SKM-1 (cell line): ENCODE measurements around the gene P2RX3.
"Not testable (repeated sequence)": the region's sequence is repeated elsewhere in the genome, so short reads cannot be mapped to it uniquely, and the experiment has no call there.

Source experiments
- DNase-seq: peaks from one replicate; lab custom pipeline; 2025; ENCODE audit not compliant: unreplicated experiment; lab: John Stamatoyannopoulos, UW

P2RX3 gene

DNA sequence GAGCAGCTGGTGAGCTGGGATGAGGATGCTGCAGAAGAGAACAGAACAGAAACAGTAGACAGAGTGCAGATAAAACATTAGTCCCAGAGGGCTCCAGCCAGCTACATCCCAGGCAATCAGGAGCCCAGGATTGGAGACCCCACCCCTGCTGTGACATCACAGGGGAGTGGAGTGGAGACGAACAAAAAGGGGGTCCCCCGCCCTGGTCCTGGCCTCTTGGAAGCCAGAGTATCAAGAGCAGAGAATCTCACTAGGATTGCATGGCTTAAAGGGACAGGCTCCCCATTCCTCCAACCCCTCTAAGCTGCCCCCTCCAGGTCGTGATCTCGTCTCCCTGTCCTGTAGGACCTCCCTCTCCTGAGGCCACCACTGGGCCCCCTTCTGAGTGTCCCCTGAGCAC lies at the start of gene P2RX3:
P2RX3 (plus strand) TSS at position 211 of the 400 bp plus-strand sequence. CDS start 199 bp downstream, outside the sequence.
- no peak for DNase-seq

DNA sequence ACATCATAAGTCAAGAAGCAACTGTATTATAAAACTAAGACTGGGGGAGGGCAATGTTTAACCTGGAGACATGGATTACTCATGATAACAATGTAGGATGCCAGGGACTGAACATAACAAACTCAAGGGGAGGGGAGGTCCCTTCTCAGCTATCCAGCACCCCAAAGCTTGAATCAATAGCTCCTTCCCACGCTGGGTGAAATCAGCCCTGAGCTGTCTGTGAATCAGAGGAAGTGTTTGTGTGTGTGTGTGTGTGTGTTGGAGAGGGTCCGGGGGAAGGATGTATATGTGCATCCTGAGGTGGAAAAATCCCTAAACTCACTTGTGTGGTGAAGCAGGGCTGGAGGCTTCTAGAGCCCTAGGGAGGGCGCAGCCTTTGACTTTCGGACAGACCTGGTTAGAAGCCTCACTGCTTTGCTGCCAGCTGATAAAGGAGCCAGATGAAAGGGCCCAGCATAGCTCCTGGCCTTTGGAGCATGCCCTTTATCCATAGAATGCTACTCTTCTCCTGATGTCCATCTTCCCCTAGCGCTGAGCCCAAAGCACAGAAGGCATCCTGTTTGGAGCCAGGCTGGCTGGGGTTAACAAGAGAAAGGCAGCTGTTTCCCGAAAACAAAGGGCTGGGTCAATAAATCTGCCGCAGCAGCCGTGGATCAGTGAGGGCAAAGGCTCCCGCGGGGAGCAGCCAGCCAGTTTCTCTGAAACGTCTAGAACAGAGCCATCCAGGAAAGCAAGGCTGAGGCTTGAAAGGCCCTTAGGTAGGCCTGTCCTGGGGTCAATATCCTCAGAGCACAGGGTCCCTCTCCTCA lies 49.2 kb upstream of the P2RX3 start:
- DNase-seq: no peak

DNA sequence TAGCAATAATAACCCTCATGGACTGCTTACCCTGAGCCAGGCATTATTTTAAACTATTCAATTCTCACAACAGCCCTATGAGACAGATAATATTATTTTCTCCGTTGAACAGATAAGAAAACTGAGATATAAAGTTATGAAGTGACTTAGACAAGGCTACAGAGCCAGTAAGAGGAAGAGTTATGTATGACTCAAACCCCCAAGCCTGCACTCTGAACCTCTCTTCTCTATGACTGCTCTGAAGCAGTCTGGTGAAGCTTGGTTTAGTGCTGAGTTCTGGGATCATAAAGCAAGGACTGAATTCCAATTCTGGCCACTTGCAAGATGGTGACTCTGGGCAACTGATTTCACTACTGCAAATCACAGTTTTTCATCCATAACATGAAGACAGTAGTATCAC lies 47.9 kb upstream of the P2RX3 start:
- DNase-seq: no peak

DNA sequence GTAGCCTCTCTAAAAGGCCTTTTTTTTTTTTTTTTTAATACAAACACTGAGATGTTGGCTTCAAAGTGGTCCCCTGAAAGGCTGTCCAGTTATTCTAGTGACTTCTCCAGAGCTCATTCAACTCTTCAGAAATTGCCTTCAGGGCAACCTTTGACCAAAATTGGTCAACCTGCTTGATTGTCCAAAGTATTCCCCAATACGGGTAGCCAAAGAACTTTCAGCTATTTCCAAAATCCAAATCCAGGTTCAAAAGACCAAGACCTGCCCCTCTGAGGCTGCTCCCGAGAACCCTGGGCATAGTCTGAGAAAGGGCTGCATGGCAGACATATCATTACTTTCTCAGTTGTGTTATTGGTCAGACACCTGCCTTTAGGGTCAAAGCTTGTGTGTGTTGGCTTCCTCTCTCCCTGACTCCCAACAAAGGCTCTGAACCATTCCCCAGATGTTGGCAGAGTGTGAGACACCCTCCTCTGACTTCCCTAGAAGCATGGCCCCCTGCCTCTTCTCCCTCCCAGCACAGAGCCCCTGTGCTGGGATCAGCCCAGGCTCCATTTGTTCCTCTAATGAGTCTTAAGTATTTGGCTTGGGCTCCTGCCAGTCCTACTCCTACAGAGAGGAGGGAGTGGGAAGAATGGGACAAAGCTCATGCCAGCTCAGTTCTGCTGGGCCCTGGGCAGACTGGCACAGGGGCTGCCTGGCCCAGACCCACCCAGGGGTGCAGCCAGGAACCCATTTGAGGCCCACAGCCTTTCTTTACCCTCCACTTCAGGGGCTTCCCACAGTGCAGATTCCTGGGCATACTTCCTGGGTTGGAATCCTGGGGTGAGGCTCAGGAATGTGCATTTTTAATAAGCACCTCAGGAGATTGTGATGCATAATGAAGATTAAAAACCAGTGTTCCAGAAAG lies 43.7 kb upstream of the P2RX3 start:
- no peak for DNase-seq

DNA sequence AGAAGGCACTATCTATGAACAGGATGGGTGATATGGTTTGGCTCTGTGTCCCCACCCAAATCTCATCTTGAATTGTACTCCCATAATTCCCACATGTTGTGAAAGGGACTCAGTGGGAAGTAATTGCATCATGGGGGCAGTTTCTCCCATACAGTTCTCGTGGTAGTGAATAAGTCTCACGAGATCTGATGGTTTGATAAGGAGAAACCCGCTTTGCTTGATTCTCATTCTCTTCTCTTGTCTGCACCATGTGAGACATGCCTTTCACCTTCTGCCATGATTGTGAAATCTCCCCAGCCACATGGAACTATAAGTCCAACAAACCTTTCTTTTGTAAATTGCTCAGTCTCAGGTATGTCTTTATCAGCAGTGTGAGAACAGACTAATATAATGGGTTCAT lies 41.9 kb upstream of the P2RX3 start:
- DNase-seq: not testable (repeated sequence)

DNA sequence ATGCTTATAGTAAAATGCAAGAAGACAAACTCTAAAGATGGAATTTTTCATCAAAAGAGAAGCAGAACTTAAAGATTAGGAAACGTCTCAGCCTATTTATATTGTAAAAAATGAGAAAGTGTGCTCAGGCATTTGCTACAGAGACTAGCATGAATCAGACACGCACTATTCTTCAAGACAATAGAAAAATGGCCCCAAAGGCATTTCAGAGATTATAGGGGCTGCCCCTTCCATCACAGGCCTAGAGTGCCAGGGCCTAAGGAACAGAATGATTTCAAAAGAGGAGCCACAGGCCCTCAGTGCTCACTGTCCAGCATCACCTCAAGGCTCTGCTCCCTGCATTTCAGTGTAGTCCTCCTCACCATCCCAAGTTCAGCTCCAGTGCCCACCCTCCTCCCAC lies 40.9 kb upstream of the P2RX3 start:
- DNase-seq: no peak

DNA sequence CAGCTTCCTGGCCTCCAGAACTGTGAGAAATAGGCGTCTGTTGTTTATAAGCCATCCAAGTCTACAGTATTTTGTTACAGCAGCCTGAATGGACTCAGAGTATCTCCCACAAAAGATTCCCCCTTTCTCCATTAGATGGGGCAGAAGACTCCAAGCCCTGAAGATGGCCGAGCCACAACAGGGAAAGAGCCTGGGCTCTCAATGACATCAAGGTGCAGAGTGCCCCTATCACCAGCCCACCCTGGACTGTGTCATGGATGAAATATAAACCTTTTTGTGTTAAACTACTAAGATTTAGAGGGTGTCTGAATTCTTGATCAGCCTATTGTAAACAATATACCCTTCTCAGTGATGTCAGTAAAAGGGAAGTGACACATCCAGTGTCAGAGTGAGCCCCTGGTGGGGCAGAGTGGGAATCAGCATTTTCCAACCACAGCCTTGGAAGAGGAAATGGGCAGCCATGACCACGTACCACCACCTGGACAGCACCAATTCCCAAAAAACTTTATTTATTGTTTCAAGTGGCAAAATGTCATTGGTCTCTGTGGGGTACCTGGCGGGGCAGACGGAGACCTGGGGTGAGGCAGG lies 38.9 kb upstream of the P2RX3 start:
- DNase-seq: no peak

DNA sequence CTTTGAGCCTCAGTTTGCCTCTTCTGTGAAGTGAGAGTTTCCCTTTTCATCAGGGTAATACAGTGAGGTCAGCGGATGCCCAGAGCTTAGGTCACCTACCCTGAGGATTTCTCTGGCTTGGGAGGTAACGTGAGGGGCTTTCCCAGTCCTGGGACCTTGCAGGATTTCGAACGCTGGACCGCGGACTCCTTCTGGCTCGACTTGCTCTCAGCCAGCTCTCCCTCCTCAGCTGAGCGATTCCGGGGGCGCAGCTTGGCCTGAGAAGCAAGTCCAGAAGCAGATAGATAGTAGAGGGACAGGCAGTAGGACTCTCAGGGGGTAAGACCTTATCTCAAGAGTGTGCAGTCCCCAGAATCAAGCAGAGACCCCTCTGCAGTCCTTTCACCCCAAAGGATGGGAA lies 37.4 kb upstream of the P2RX3 start:
- no peak for DNase-seq

DNA sequence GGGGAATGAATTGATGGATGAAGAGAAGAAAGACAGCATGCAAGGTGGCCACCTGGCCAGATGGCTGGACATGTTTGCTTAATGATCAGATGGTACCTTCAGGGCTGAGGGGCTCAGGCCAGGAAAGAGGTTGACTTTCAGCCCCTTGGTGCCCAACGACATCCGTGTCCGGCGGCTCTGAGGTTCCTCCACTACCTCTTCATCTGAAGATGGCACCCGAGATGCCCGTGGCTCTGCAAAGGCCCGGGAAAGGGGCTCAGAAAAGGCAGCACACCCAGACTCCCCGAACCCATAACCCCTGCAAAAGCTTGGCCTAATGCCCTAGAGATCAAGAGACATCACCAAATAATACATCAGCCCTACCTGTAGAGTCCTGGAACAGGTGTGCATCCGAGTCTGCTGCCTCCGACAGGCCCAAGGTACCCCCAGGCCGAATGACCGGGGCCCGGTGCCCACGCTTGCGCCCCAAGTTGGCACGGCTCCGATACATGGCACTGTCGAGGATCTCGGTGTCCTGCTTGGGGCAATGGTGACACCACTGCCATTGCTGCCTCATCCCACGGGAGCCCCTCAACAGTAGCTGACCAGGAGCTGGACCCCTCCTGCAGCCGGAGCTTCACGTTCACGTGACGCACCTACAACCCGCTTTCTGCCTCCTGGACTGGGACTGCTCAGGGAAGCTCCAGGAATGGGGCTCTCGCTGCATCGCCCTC lies 36.3 kb upstream of the P2RX3 start:
- no peak for DNase-seq

DNA sequence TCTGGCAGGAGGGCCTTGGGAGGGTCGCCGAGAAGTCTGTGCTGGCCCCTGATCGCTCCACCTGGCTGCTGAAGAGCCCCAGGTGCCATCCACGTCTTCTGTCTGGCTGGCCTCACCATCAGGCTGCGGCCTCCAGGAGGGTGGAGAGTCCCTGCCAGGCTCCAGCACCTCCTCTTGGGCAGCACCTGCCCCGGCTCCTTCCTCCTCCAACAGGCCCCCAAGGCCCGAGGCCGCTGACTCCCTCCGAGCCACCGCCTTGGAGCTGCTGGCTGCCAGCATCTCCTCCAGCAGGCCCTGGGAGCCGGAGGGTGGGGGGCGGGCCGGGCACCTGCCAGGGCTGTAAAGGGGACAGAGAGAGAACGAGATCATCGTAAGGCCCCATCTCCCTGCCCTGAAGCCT lies 35.7 kb upstream of the P2RX3 start:
- DNase-seq: no peak

DNA sequence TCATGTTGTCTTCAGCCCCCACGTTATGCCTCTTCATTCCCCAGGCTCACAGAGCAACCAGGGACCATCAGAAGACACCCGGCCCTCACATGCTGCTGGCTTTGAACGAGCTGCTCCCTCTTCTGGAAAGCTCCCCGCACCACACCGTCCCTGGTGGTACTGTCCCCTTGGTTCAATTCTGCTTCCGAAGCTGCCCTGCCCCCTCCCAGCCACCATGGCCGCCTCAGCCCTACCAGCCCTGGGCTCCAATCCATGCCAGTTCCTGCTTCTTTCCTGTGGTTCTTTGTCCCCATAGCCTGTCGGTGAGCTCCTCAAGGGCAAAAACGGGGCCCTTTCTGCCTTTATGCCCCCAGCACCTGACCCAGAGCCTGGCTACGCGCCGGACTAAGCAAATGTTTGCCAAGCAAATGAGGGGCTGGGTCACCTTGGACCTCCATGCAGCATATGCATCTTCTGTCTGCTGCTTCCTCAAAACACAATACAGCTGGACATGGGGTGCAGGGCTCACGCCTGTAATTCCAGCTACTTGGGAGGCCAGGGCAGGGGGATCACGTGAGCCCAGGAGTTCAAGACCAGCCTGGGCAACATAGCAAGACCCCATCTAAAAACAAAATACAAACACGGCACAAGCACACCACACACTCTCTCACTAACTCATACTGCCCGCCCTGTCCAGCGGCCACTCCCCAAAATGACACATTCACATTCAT lies 34.7 kb upstream of the P2RX3 start:
- DNase-seq: no peak

DNA sequence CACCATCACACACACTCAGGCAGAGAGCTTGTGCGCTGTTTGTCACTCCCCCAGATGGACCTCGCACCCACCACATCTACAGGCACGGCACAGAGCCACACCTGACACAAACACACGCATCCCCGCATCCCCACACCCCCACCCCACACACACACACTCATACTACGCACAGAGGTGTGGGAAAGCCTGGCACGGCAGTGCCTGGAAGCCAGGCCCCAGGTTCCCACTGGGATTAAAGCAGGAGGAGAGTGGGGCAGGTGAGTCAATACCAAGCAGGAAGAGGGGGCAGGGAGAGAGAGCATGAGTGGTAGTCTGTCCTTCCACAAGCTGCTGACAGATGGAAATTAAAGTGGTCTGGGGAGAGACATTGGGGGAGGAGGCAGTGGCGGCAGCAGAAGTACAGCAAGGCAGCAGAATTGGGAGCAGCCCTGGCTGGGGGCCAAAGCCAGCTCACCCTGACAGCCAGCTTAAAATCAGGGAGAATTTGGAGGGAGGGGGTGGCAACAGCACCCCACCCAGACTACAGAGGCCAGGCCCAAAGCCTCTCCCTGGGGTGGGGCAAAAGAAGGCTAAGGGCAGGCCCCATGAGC lies 34.1 kb upstream of the P2RX3 start:
- no peak for DNase-seq

DNA sequence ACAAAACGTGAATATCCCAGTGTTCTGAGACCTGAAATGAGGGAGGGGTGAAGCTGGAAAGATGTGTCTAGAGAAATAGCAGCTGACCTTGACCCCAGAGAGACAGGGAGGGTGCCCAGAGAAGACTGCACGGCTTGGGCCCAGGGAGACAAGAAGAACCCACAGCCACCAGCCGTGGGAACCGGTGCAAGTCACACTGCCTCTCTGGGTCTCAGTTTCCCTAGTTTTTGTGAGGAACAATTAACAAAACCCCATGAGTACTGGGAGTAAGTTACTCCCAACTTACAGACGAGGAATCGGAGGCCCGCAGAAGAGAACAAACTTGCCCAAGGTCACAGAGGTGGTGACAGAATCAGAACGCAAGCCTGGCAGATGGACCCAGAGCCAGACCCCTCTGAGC lies 32.6 kb upstream of the P2RX3 start:
- DNase-seq: no peak

DNA sequence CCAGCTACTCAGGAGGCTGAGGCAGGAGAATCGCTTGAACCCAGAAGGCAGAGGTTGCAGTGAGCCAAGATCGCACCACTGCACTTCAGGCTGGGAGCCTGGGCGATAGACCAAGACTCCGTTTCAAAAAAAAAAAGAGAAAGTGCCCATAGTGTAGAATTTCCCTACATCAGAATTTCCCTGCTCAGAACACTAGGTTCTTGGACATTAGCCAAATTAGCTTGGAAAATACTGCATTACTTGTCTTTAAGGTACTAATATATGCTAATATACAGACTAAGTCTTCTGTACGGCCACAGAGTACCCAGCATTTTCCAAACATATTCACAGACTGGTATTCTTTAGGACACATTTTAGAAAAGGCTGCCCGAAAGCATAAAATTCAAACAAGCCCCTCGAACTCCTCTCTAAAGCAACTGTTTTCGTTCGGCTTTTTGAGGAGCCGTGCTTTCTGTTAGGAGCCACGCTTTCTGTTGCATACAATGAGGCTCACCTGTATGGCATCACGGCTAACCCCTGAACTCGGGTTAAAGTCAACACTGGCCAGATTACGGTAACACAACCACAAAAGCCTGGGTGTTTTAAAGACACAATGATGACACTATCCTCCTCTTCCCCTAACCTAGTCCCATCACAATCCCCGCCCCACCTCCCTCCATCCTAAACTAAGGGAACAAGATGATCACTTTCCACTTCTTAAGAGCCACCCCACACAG lies 31.8 kb upstream of the P2RX3 start:
- no peak for DNase-seq

DNA sequence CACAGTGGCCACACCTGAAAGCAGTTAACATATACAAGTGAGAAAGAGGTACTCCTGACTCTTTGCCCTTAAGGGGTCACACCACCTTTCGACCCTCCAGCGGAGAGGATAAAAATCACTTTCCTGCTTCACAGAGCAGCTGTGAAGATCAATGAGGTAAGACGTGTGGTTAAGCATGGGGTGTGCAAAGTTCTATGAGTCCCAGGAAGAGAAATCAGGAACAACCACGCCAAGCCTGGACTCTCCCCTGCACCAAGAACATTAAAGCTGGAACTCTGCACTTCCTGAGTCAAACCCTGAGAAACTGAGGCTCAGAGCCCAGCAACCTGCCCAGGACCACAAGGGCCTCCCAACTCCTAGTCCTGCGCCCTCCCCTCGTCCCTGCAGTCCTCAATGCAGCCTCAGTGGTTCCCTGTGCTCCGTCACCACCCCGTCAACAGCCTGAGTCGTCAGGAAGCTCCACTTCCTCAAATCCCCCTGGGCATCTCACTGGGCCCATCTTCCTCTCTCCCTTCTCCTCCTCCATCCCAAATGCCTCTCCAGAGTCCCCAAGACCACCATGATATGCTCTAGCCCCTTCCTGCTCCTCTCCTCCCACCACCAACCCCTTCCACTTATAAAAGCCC lies 31.1 kb upstream of the P2RX3 start:
- no peak for DNase-seq

DNA sequence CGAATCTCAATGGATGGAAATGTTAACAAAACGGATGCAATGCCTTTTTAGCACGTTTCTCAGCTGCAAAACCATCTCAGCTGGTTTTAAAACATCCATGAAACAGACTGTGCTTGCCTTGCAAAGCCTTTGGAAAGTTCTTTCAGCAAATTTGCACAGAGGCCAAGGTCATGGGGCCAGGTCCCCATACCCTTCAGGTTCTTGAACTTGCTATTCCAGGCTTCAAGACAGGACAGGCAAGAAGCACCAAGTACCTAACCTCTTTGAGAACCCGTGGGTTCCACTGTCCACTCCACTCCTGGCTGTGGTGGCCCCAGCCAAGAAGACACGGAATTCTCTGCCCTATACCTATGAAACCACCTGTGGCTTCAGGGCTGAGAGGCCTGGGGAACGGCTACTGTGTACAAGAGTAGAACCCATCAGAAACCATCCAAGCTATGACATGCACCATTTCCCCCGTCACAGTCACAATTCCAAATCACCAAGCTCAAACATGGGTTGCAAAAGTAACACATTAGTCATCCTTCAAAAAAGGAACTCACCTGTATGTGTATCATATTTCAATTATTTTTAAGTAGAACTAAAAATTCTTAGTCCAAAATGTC lies 30.4 kb upstream of the P2RX3 start:
- no peak for DNase-seq

DNA sequence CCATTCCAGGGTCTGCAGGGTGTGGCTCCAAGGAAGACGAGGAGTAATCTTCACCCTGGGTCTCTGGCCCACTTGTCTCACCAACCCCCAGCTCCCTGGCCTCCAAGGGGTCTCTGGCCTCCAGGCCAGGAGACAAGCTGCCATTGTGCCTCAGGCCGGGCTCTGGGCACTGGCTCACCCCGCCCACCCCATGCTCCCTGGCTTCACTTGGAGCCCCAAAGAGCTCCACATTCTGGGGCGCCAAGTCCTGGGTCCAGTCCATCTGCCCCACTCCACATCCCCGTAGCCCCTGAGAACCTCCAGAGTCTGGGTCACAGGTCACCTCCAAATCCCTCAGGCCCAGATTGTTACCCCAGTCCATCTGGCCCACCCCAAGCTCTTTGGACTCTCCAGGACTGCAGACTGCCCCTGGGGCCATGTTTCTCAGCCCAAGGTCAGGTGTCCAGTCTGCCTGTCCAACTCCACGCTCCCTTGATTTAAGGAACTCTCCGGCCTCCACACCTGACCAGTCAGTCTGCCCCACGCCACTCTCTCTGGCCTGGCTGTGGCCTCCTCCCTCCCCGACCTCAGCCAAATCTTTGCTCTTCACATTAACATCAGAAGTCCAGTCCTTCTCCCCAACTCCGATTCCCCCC lies 29.6 kb upstream of the P2RX3 start:
- no peak for DNase-seq
